ENCODE measurements around the gene PSTPIP1.

Gene PSTPIP1

GRCh38 chr15:76994971-76995945 is at the start of gene PSTPIP1:
TSS of gene PSTPIP1 (plus strand) at chr15:76995126. CDS start at chr15:76995574, 448 bp downstream.
- Histone ChIP-seq H3K27me3 (no peaks in the 10 kb centered on the region), H3K4me3 (peak within 1 kb of the TSS; percentile 60), H3K36me3 (no peaks in the 10 kb centered on the region), H4K20me1 (no peaks in the 10 kb centered on the region), H3K9ac (peak within 1 kb of the TSS; percentile 83), H3K9me3 (no peaks in the 10 kb centered on the region), H3K4me1 (peaks cover 87% of the 10 kb centered on the region), H3K27ac (peak within 1 kb of the TSS; percentile 93), H3K4me2 (peak within 1 kb of the TSS; percentile 96)
- peak; percentile 51; the same call in 1 of the 2 replicates for TF ChIP-seq Cebpa-rat (IDR thresholded peaks at IDR 0.05)

GRCh38 chr15:76945494-76946093 is 49.3 kb upstream of the PSTPIP1 start:
- Histone ChIP-seq H3K4me2 (no peak overlapping the region), H3K27ac (no peak overlapping the region), H4K20me1 (peaks cover 5% of the 10 kb centered on the region; the same call in 1 of the 2 replicates), H3K9ac (no peak overlapping the region), H3K4me3 (no peak overlapping the region), H3K27me3 (no peaks in the 10 kb centered on the region), H3K9me3 (no peaks in the 10 kb centered on the region), H3K36me3 (peaks cover 71% of the 10 kb centered on the region), H3K4me1 (peaks cover 6% of the 10 kb centered on the region)
- TF ChIP-seq Cebpa-rat (IDR thresholded peaks at IDR 0.05): no peak

DNA sequence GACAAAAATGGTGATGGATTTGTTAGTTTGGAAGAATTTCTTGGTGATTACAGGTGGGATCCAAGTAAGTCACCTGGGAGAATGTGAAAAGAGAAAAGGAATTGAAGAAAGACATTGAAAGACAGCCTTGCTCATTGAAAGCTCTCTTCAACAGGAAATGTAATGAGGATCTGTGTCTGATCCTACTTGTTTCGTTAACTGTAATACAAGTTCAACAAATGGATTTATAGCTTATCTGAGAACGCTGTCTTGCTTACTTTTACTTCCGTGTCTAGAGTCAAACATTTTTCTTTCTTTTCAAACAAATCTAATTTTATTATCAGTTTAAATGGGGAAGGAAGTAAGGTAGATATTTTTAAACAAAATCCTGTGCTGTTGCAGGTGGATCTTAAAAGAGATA is 47.5 kb upstream of the PSTPIP1 start:
- peaks cover 19% of the 10 kb centered on the region for H3K4me1 ChIP-seq
- no peaks in the 10 kb centered on the region for H3K9me3 ChIP-seq
- no peak overlapping the region for H3K4me3 ChIP-seq
- peaks cover 78% of the 10 kb centered on the region for H3K36me3 ChIP-seq
- H4K20me1 ChIP-seq: no peaks in the 10 kb centered on the region
- TF ChIP-seq Cebpa-rat (IDR thresholded peaks at IDR 0.05): no peak
- H3K27me3 ChIP-seq: no peaks in the 10 kb centered on the region
- H3K4me2 ChIP-seq: no peak overlapping the region
- H3K9ac ChIP-seq: no peak overlapping the region
- no peak overlapping the region for H3K27ac ChIP-seq

GRCh38 chr15:76951220-76951619 is 43.7 kb upstream of the PSTPIP1 start:
- Histone ChIP-seq H3K4me2 (no peak overlapping the region), H3K4me3 (no peak overlapping the region), H3K9me3 (no peaks in the 10 kb centered on the region), H3K36me3 (peaks cover 44% of the 10 kb centered on the region), H3K4me1 (peaks cover 19% of the 10 kb centered on the region), H3K27ac (no peak overlapping the region), H3K27me3 (no peaks in the 10 kb centered on the region), H3K9ac (no peak overlapping the region), H4K20me1 (no peaks in the 10 kb centered on the region)
- no peak for TF ChIP-seq Cebpa-rat (IDR thresholded peaks at IDR 0.05)

GRCh38 chr15:76953913-76954312 is 41.0 kb upstream of the PSTPIP1 start:
- Histone ChIP-seq H3K27me3 (no peaks in the 10 kb centered on the region), H3K4me1 (peaks cover 13% of the 10 kb centered on the region), H3K4me3 (no peak overlapping the region), H4K20me1 (no peaks in the 10 kb centered on the region), H3K27ac (no peak overlapping the region), H3K9ac (no peak overlapping the region), H3K36me3 (peaks cover 19% of the 10 kb centered on the region), H3K4me2 (no peak overlapping the region), H3K9me3 (no peaks in the 10 kb centered on the region)
- no peak for TF ChIP-seq Cebpa-rat (IDR thresholded peaks at IDR 0.05)

DNA sequence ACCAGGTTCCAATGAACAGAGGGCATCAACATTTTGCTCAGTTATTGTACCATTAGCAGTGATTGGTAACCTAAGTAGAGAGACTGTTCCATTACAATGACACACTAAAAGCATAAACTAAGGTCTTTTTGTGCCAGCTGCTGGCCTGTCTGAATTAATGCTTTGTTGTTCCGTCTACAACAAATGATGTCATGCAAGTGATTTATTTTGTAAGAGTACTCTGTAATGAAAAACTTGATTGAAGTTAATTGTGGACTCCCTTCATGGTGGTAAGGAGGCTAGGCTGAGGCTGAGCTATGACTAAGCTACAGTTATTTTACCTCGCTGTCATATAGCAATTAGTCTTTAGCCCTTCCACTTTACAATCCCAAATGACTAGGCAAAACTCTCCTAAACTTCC is 40.2 kb upstream of the PSTPIP1 start:
- Histone ChIP-seq H4K20me1 (no peaks in the 10 kb centered on the region), H3K9ac (no peak overlapping the region), H3K4me1 (peaks cover 13% of the 10 kb centered on the region), H3K27me3 (no peaks in the 10 kb centered on the region), H3K9me3 (no peaks in the 10 kb centered on the region), H3K36me3 (peaks cover 17% of the 10 kb centered on the region), H3K4me2 (no peak overlapping the region), H3K27ac (no peak overlapping the region), H3K4me3 (no peak overlapping the region)
- TF ChIP-seq Cebpa-rat (IDR thresholded peaks at IDR 0.05): no peak

GRCh38 chr15:76961268-76962011 is 33.5 kb upstream of the PSTPIP1 start:
- Histone ChIP-seq H3K27ac (no peak overlapping the region), H3K27me3 (no peaks in the 10 kb centered on the region), H3K36me3 (no peaks in the 10 kb centered on the region), H3K4me3 (no peak overlapping the region), H4K20me1 (no peaks in the 10 kb centered on the region), H3K9me3 (no peaks in the 10 kb centered on the region), H3K9ac (no peak overlapping the region), H3K4me1 (peaks cover 7% of the 10 kb centered on the region; the same call in 1 of the 2 replicates), H3K4me2 (no peak overlapping the region)
- TF ChIP-seq Cebpa-rat (IDR thresholded peaks at IDR 0.05): no peak

GRCh38 chr15:76962337-76963013 is 32.5 kb upstream of the PSTPIP1 start:
- H3K9me3 ChIP-seq: no peaks in the 10 kb centered on the region
- H3K4me3 ChIP-seq: no peak overlapping the region
- no peaks in the 10 kb centered on the region for H3K36me3 ChIP-seq
- H3K27me3 ChIP-seq: no peaks in the 10 kb centered on the region
- no peak overlapping the region for H3K9ac ChIP-seq
- H3K27ac ChIP-seq: no peak overlapping the region
- no peaks in the 10 kb centered on the region for H4K20me1 ChIP-seq
- H3K4me2 ChIP-seq: peak overlapping the region; percentile 28
- peaks cover 7% of the 10 kb centered on the region; the same call in 1 of the 2 replicates for H3K4me1 ChIP-seq
- no peak for TF ChIP-seq Cebpa-rat (IDR thresholded peaks at IDR 0.05)

DNA sequence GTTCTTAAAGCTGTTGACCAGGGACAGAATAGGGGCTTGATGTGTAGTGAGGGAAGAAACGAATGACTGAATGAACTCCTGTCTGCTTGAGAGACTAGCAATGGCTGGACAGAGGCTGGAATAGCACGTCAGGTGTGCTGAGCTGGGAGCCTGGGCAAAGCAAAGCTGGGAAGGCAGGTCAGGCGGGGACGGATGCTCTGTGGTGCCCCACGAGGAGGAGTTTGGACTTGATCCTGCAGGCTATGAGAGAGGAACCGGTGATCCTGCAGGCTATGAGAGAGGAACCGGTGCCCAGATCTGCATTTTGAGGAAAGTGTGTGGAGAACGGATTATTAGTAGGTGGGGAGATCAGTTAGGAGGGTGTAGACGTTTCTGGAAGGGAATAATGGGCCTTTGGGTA is 31.3 kb upstream of the PSTPIP1 start:
- Histone ChIP-seq H3K4me3 (no peak overlapping the region), H4K20me1 (no peaks in the 10 kb centered on the region), H3K36me3 (no peaks in the 10 kb centered on the region), H3K27ac (no peak overlapping the region), H3K9ac (no peak overlapping the region), H3K4me2 (no peak overlapping the region), H3K9me3 (no peaks in the 10 kb centered on the region), H3K4me1 (peaks cover 7% of the 10 kb centered on the region; the same call in 1 of the 2 replicates), H3K27me3 (no peaks in the 10 kb centered on the region)
- no peak for TF ChIP-seq Cebpa-rat (IDR thresholded peaks at IDR 0.05)
